SK-N-SH (cell line): ENCODE measurements around the gene PCNA. TPM values are rescaled to one million over a fixed set of nuclear protein-coding genes. Genes with fewer than 3 reads are reported as not detected.

Experiments
- CTCF ChIA-PET: fragments of 300-600, 350-600 bp; formaldehyde crosslinking; extraction: SDS; loops from one replicate; lab custom pipeline; 2021; lab: Yijun Ruan, JAX
- POLR2A ChIA-PET: fragments of 350-600 bp; sonication (Branson Sonifier 250); formaldehyde crosslinking; extraction: SDS; loops from one replicate; lab custom pipeline; 2020; ENCODE audit warnings: antibody characterized with exemption, inconsistent platforms; lab: Yijun Ruan, JAX
- DNase-seq: peaks from one replicate; pipeline ENCODE4 v3.0.0; 2012
- H2AFZ ChIP-seq: fragments of 200-600 bp; sonication (generic); 2 replicates; pipeline ENCODE4 v1.8.1; 2016; ENCODE audit warnings: antibody characterized with exemption, mild to moderate bottlenecking, low read depth
- H3F3A ChIP-seq: fragments of 200-600 bp; sonication (generic); replicated peaks from 2 replicates; pipeline ENCODE3; 2016; ENCODE audit warnings: antibody characterized with exemption, mild to moderate bottlenecking; ENCODE audit not compliant: insufficient read depth
- H3K27ac ChIP-seq, 2 experiments: fragments of 200-500 bp in 1 of 2; fragments of 200-600 bp in 1 of 2; sonication (Bioruptor generic) in 1 of 2; sonication (generic), shearing (Covaris generic) in 1 of 2; 2 replicates each; pipeline versions ENCODE4 v1.5.1 to v1.6.1; 2014 to 2016; ENCODE audit warnings: low read depth in 2 of 2, inconsistent platforms in 1 of 2, low read length in 1 of 2, mild to moderate bottlenecking in 1 of 2, mixed read lengths in 1 of 2
- H3K27me3 ChIP-seq: fragments of 200-600 bp; sonication (generic), shearing (Covaris generic); 2 replicates; pipeline ENCODE4 v1.6.1; 2016; ENCODE audit warnings: mixed run types; ENCODE audit not compliant: insufficient read depth
- H3K36me3 ChIP-seq, 2 experiments: fragments of 200-500 bp in 1 of 2; fragments of 200-600 bp in 1 of 2; sonication (Bioruptor generic) in 1 of 2; sonication (generic) in 1 of 2; replicated peaks in 1 of 2; 2 replicates each; pipeline versions ENCODE3 to v1.5.1; 2014 to 2016; ENCODE audit warnings: low read length in 1 of 2, mild to moderate bottlenecking in 1 of 2; ENCODE audit not compliant: insufficient read depth in 2 of 2, control insufficient read depth in 1 of 2
- H3K4me1 ChIP-seq, 2 experiments: fragments of 200-500 bp in 1 of 2; fragments of 200-600 bp in 1 of 2; sonication (Bioruptor generic) in 1 of 2; sonication (generic), shearing (Covaris generic) in 1 of 2; 2 replicates each; pipeline versions ENCODE4 v1.5.1 to v1.6.1; 2014 to 2016; ENCODE audit warnings: low read depth in 1 of 2, low read length in 1 of 2, mixed run types in 1 of 2; ENCODE audit not compliant: insufficient read depth in 2 of 2, control insufficient read depth in 1 of 2
- H3K4me2 ChIP-seq: fragments of 200-600 bp; sonication (generic), shearing (Covaris generic); 2 replicates; pipeline ENCODE4 v1.6.1; 2017; ENCODE audit warnings: mixed run types
- H3K4me3 ChIP-seq, 2 experiments: fragments of 200-500 bp in 1 of 2; fragments of 200-600 bp in 1 of 2; sonication (Bioruptor generic) in 1 of 2; sonication (generic), shearing (Covaris generic) in 1 of 2; 2 replicates each; pipeline versions ENCODE4 v1.5.1 to v1.8.1; 2014 to 2016; ENCODE audit warnings: low read depth in 2 of 2, inconsistent platforms in 1 of 2, low read length in 1 of 2, mild to moderate bottlenecking in 1 of 2, mixed read lengths in 1 of 2, moderate library complexity in 1 of 2
- H3K79me2 ChIP-seq: fragments of 200-600 bp; sonication (generic); 2 replicates; pipeline ENCODE4 v1.8.1; 2017; ENCODE audit warnings: mild to moderate bottlenecking; ENCODE audit not compliant: insufficient read depth
- H3K9ac ChIP-seq: fragments of 200-600 bp; sonication (generic); 2 replicates; pipeline ENCODE4 v1.6.1; 2017; ENCODE audit warnings: mixed run types
- H3K9me2 ChIP-seq: fragments of 200-600 bp; sonication (generic); 2 replicates; pipeline ENCODE4 v1.6.1; 2017; ENCODE audit warnings: mixed run types
- H3K9me3 ChIP-seq: fragments of 200-600 bp; sonication (generic); 2 replicates; pipeline ENCODE4 v1.6.1; 2017; ENCODE audit warnings: mixed run types, mild to moderate bottlenecking, moderate library complexity
- H4K20me1 ChIP-seq: fragments of 200-600 bp; sonication (generic); 2 replicates; pipeline ENCODE4 v1.6.1; 2017; ENCODE audit warnings: mild to moderate bottlenecking, mixed run types; ENCODE audit not compliant: insufficient read depth
- CTCF ChIP-seq: fragments of 200-600 bp; sonication (generic); IDR thresholded peaks from 2 replicates; pipeline ENCODE4 v1.6.1; 2017; ENCODE audit warnings: antibody characterized with exemption, mild to moderate bottlenecking, moderate library complexity
- ELF1 ChIP-seq: IDR thresholded peaks from 2 replicates; pipeline ENCODE4 v1.4.0; 2012
- FOXJ3 ChIP-seq: sonication (generic); formaldehyde crosslinking; IDR thresholded peaks from 2 replicates; pipeline ENCODE4 v1.5.1; 2020; ENCODE audit warnings: mild to moderate bottlenecking, missing genetic modification reagents
- MAX ChIP-seq: IDR thresholded peaks from 2 replicates; pipeline ENCODE4 v1.4.0; 2012; ENCODE audit warnings: low read depth
- PBX3 ChIP-seq: IDR thresholded peaks from 2 replicates; pipeline ENCODE4; 2012
- POLR2AphosphoS5 ChIP-seq: IDR thresholded peaks from 2 replicates; pipeline ENCODE4 v1.6.1; 2012; ENCODE audit warnings: low read depth, low read length
- RAD21 ChIP-seq: IDR thresholded peaks from 2 replicates; pipeline ENCODE4 v1.6.1; 2012; ENCODE audit warnings: mild to moderate bottlenecking, low read length
- REST ChIP-seq: IDR thresholded peaks from 2 replicates; pipeline ENCODE4 v1.6.1; 2012; ENCODE audit warnings: mild to moderate bottlenecking, low read depth, low read length, moderate library complexity
- TAF1 ChIP-seq: IDR thresholded peaks from 2 replicates; pipeline ENCODE4 v1.6.1; 2012; ENCODE audit warnings: low read depth, mild to moderate bottlenecking, low read length, moderate library complexity, borderline replicate concordance
- USF1 ChIP-seq: IDR thresholded peaks from 2 replicates; pipeline ENCODE4 v1.4.0; 2012; ENCODE audit warnings: low read depth, borderline replicate concordance
- YY1 ChIP-seq: IDR thresholded peaks from 2 replicates; pipeline ENCODE4 v1.4.0; 2012; ENCODE audit warnings: low read depth, mild to moderate bottlenecking
- WGBS: methylation state at CpG from one replicate; pipeline ENCODE4 v1.1.6; 2017; ENCODE audit warnings: low lambda C conversion rate; 5-methylcytosine and 5-hydroxymethylcytosine counted together
- polyA plus RNA-seq, 3 experiments: library from polyadenylated mRNA; depleted of rRNA; stranded (reverse); fragments of >200 nt; gene quantifications; 2 replicates each; pipeline ENCODE4 v1.2.3, GENCODE V29; 2012

Gene PCNA
- polyA plus RNA-seq, 1 of the 3 experiments (the other 2 are of a cell fraction) = 185 TPM

- peak overlapping the region; percentile 95 for H3K4me2 ChIP-seq
- no peaks in the 10 kb centered on the region for H3K9me3 ChIP-seq
- peak overlapping the region; percentile 72; the same call in 1 of the 2 replicates for H2AFZ ChIP-seq
- peak overlapping the region; percentile 93 for H3K4me3 ChIP-seq
- peaks cover 46% of the 10 kb centered on the region for H3K79me2 ChIP-seq
- peaks cover 29 to 32% of the 10 kb centered on the region in 2 experiments for H3K36me3 ChIP-seq
- WGBS = 2% methylated on average over 7 of the region's 9 CpGs
- peak overlapping the region; percentile 76 to 97 for H3K27ac ChIP-seq
- no peak for TF ChIP-seq YY1
- TF ChIP-seq FOXJ3 = no peak
- TF ChIP-seq MAX = peak; percentile 7; the same call in 1 of the 2 replicates
- no peak for TF ChIP-seq RAD21
- no peak for TF ChIP-seq ELF1
- peak; percentile 76; the same call in 1 of the 2 replicates for TF ChIP-seq TAF1
- TF ChIP-seq USF1 = no peak
- peak; percentile 92; the same call in 1 of the 2 replicates for TF ChIP-seq POLR2AphosphoS5
- peak; percentile 50; the same call in 1 of the 2 replicates for TF ChIP-seq REST
- no peak for TF ChIP-seq CTCF
- no peak for TF ChIP-seq PBX3
- no peaks in the 10 kb centered on the region for H3K9me2 ChIP-seq
- H3F3A ChIP-seq = peaks cover 12% of the 10 kb centered on the region
- H3K9ac ChIP-seq = peak overlapping the region; percentile 85
- no peak for DNase-seq
- H4K20me1 ChIP-seq = peaks cover 36% of the 10 kb centered on the region
- peaks cover 7 to 16% of the 10 kb centered on the region in 2 experiments; a peak in 3 of 4 replicates for H3K4me1 ChIP-seq
- H3K27me3 ChIP-seq = no peaks in the 10 kb centered on the region
- ChIA-PET POLR2A (interaction anchor here (0.6 to 1.5 kb wide), 4 partner anchors 46 to 409 kb away, joined by 3 to 4 read pairs (median 3); no protein-coding TSS in a partner anchor), CTCF (interaction anchor here (0.6 to 3.4 kb wide), 6 partner anchors 8 to 328 kb away, joined by 3 to 23 read pairs (median 4); no protein-coding TSS in a partner anchor)
Measured at GRCh38 chr20:5120185-5120476, 373 bp upstream of the PCNA start.
